ENCODE measurements around the gene MDK. TPM values are rescaled to one million over a fixed set of nuclear protein-coding genes. Genes with fewer than 3 reads are reported as not detected.

The MDK gene
- total RNA-seq, 2 donors from 2014 or later: 5.8 to 14.8 TPM

- peak overlapping the region; percentile 57 to 85 for H3K27ac Mint-ChIP-seq
- ATAC-seq: peak in 1 of 2 donors; percentile 8
- no peak for DNase-seq (ENCODE audit: low spot score in 2 of 2)
- H3K9me3 Mint-ChIP-seq: no peaks in the 10 kb centered on the region
- peaks cover 4 to 11% of the 10 kb centered on the region in 2 donors for H3K36me3 Mint-ChIP-seq
Measured at GRCh38 chr11:46345131-46345597, 36.3 kb upstream of the MDK start.

DNA sequence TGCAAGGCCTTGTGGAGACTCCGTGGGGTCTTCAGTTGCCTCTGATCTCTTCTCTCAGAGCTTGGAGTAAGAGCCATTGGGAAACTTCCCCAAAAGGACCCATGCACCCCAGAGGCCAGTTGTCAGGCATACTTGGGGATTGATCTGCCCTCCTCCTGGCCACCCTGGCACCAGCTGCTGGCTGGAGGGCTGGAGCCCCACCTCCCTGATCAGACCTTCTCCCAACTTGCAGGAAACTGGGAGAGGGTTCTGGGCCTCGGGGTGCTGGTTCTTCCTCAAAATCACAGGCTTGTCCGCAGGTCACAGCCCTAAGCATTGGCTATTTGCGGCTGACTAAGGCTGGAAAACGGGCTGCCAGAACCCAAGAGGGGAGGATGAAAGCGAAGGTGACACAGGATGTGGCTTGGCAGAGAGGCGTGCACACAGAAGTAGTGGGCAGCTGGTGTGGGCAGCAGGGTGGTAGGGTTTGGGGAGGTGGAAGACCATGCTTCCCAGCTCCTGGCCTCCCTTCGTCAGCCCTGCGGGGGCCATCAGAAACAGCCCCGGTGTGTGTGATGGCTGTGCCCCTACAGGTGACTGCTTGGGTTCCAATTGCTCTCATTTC, 35.5 kb upstream of the MDK start:
- Mint-ChIP-seq H3K27ac (peak overlapping the region; percentile 44 to 57), H3K9me3 (no peaks in the 10 kb centered on the region), H3K36me3 (peaks cover 4 to 11% of the 10 kb centered on the region in 2 donors)
- ATAC-seq (peak; percentile 5 to 26), DNase-seq (ENCODE audit: low spot score in 2 of 2) (peak in 1 of 2 donors; percentile 73)

DNA sequence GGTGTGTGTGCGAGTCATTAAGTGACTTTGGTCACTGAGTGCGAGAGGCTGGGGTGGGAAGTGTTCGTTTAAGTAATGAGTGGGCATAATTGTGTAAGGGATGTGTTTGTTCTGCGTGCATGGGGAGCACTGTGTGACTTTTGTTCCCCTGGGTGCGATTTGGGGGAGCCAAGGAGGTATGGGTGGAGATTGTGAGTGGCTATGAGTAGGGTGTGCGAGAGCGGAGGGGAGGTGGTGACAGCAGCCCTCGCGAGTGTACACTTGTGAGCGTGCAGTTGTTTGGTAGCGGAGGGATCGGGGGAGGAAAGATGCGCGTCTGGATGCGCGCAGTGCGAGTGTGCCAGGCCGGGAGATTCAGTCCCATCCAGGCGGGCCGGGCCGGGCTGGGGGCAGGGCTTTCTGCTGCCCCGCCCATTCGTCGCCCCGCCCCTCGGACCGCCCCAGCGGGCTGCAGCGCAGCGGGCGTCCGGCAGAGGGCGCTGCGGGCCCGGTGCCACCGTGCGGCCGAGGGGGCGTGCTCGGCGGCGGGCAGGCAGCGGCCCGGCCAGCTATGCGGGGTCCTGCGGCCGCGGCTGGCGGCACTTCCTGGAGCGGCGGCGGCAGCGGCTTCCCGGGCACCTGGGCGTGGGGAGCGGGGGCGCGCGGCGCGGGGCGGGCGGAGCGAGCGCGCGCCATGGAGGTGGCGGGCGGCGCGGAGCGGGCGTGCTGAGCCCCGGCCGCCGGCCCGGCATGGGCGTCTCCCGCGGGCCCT, 34.4 kb upstream of the MDK start, which contains the start of gene DGKZ:
Gene DGKZ (plus strand): TSS at position 578 of the 751 bp plus-strand sequence. CDS start 197 bp downstream, outside the sequence.
- Mint-ChIP-seq H3K27ac (peak within 1 kb of the TSS; percentile 87 to 98), H3K9me3 (no peaks in the 10 kb centered on the region), H3K36me3 (peaks cover 4 to 11% of the 10 kb centered on the region in 2 donors)
- ATAC-seq (peak; percentile 53 to 72), DNase-seq (ENCODE audit: low spot score in 2 of 2) (peak; percentile 92 to 97)

DNA sequence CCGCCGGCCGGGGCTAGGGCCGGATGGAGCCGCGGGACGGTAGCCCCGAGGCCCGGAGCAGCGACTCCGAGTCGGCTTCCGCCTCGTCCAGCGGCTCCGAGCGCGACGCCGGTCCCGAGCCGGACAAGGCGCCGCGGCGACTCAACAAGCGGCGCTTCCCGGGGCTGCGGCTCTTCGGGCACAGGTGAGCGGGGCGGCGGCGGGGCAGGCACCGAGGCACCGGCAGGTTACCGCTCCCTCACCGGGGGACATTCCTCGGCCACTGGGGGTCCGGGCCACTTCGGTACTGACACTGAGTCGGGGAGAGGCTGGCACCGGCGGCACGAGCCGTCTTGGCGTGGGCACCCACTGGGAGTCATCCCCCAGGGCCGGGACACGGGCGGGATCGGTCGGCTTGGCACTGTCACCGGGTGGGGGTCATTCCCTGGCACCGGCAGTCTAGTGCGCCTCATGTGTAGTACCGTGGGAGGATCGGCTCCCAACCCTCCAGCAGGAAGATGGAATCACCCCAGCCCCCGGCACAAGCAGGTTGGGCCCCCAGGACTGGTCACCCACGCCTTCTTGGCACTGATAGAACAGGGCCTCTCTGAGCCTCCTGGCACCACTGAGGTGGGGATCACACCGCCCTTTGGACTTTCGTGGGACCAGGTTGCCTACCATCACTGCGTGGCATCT, 33.7 kb upstream of the MDK start:
- ATAC-seq (no peak), DNase-seq (ENCODE audit: low spot score in 2 of 2) (no peak)
- Mint-ChIP-seq H3K36me3 (peaks cover 4 to 14% of the 10 kb centered on the region in 2 donors), H3K27ac (peak overlapping the region; percentile 87 to 98), H3K9me3 (no peaks in the 10 kb centered on the region)

- ATAC-seq (peak; percentile 24 to 54), DNase-seq (ENCODE audit: low spot score in 2 of 2) (peak; percentile 58 to 82)
- H3K9me3 Mint-ChIP-seq: no peaks in the 10 kb centered on the region
- peak overlapping the region; percentile 87 to 98 for H3K27ac Mint-ChIP-seq
- peaks cover 4 to 16% of the 10 kb centered on the region in 2 donors for H3K36me3 Mint-ChIP-seq
Measured at GRCh38 chr11:46348566-46349401, 32.7 kb upstream of the MDK start.

DNA sequence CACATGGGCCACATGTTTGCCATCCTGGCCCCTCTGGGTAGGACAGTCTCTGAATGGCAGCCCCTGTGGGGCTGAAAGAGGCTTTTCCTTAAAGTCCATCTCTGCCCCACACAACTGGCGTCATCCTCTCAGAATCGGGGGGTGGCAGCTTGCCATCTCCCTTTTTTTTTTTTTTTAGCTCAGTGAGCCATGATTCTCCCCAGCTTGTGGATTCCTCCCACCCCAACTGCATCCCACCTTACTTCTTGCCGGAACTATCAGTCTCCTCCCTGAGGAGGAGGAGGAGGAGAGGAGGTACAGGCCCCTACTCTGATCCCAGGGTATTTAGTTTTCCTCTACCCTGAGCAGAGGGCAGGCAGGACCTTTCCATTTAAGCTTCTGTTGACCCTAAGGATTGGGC, 30.8 kb upstream of the MDK start:
- Mint-ChIP-seq H3K27ac (peak overlapping the region in 1 of 2 donors; percentile 45), H3K36me3 (peaks cover 0 to 23% of the 10 kb centered on the region in 2 donors), H3K9me3 (no peaks in the 10 kb centered on the region)
- DNase-seq (ENCODE audit: low spot score in 2 of 2) (no peak), ATAC-seq (no peak)

DNA sequence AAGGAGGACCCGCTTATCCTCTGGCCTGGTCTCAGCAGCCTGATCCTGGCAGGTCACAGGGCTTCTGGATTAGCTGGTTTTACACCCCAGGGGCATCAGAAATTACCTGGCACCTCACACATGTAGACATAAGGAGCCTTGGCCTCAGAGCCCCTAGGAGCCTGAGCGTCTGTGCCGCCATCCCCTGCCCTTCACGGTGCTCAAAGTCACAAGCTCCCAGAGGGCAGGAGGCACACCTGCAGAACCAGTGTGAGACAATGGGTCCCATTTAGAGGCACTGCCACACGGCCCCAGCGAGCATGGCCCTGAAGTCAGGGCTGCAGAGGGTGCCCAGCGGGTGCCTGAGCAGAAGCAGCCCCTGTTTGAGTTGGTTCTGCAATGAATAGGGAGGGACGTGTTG, 30.3 kb upstream of the MDK start:
- Mint-ChIP-seq H3K27ac (peak overlapping the region in 1 of 2 donors; percentile 77), H3K9me3 (no peaks in the 10 kb centered on the region), H3K36me3 (peaks cover 0 to 23% of the 10 kb centered on the region in 2 donors)
- DNase-seq (ENCODE audit: low spot score in 2 of 2): no peak
- ATAC-seq: no peak

- ATAC-seq: no peak
- Mint-ChIP-seq H3K36me3 (peaks cover 0 to 23% of the 10 kb centered on the region in 2 donors), H3K27ac (peak overlapping the region; percentile 77 to 79)
Measured at GRCh38 chr11:46351606-46352005, 29.9 kb upstream of the MDK start.

DNA sequence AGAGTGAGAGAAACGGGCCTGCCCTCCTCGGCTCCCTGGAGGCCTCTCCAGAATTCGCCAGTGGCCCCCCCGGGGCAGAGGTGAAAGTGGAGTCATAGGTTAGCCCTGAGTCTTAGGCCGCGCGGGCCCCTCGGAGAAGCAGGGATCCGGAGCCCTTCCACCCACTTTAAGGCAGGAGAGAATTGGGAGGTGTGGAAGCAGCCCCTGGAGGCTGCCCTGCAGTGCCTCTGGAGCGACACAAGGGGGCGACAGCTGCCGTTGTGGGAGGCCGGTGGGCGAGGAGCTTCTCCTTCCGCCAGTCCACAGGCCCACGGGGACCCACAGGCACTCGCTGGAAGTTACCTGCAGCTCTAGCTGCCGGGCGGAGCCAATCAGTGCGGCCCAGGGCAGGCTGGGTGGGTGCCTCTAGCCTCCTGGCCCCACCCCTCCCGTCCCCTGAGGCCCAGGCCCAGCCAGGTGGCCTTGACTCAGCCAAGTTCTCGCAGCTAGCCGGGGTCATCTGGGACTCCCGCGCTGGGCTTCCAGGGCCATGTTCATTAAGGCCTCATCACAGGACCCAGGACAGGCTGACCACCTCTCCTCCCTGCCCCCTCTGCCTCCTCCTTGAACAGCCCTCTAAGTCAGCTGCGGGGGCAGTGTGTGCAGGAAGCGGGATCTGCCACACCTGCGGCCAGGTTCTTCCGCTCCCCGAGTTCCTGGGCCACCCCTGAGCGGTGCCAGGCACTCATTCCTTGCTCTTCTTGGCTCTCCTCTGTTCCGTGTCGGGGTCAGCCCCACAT, 29.2 kb upstream of the MDK start:
- H3K27ac Mint-ChIP-seq: peak overlapping the region; percentile 79 to 96
- H3K9me3 Mint-ChIP-seq: no peaks in the 10 kb centered on the region
- H3K36me3 Mint-ChIP-seq: peaks cover 0 to 23% of the 10 kb centered on the region in 2 donors
- DNase-seq (ENCODE audit: low spot score in 2 of 2): peak; percentile 77 to 87
- ATAC-seq: peak; percentile 17 to 74

More at GRCh38 chr11:46351606-46352005, 29.9 kb upstream of the MDK start:
- H3K9me3 Mint-ChIP-seq: no peaks in the 10 kb centered on the region
- DNase-seq (ENCODE audit: low spot score in 2 of 2): no peak

DNA sequence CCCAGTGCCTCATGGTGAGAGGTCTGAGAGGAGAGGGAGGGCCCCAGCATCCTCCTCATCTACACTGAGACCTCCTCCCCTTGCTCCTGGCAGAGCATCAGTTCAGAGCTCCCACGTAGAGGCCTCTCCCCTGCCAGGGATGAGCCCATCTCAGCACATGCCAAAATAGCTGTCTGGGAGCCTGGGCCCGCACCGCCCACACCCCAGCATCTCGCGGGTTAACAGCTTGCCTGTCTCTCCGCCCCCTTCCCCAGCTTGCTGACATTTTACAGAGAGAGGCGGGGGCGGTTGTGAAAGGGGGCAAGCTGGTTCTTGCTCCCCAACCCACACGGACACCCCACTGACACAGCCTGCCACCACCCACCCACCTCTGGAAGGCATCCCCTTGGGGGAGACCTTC, 27.8 kb upstream of the MDK start:
- Mint-ChIP-seq H3K27ac (peak overlapping the region; percentile 79 to 96), H3K36me3 (peaks cover 0 to 18% of the 10 kb centered on the region in 2 donors), H3K9me3 (no peaks in the 10 kb centered on the region)
- ATAC-seq: peak; percentile 43 to 46
- peak in 1 of 2 donors; percentile 55 for DNase-seq (ENCODE audit: low spot score in 2 of 2)

DNA sequence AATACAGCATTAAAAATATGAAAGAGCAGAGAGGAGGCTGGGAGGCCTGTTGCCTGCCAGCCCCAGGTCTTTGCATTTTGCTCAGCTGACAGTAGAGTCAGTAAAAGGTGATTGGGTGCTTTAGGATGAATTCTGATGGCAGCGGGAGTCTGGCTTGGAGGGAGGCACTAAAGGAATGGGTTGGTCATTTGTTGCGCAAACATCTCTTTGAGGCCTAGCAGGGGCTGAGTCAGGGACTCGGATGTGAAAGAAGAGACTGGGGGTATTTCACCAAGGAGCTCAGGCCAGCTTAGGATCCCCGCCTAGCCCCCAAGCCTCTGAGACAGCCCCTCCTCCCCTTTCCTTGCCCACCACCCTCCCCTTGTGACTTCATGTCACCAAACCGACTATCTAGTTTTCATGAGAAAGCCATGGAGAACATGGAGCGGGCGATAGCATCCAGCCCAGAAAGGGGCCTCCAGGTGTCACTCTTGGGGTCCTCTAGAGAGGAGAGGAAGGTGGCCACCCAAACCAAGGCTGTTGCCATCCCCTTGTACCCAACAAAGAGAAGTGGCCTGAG, 24.5 kb upstream of the MDK start:
- Mint-ChIP-seq H3K27ac (peak overlapping the region in 1 of 2 donors; percentile 24), H3K9me3 (no peaks in the 10 kb centered on the region), H3K36me3 (peaks cover 0 to 11% of the 10 kb centered on the region in 2 donors)
- ATAC-seq: no peak
- no peak for DNase-seq (ENCODE audit: low spot score in 2 of 2)

- DNase-seq (ENCODE audit: low spot score in 2 of 2) (no peak), ATAC-seq (no peak)
- peak overlapping the region in 1 of 2 donors; percentile 24 for H3K27ac Mint-ChIP-seq
- H3K36me3 Mint-ChIP-seq: peaks cover 0 to 11% of the 10 kb centered on the region in 2 donors
- H3K9me3 Mint-ChIP-seq: no peaks in the 10 kb centered on the region
Measured at GRCh38 chr11:46357483-46357936, 24.0 kb upstream of the MDK start.

DNA sequence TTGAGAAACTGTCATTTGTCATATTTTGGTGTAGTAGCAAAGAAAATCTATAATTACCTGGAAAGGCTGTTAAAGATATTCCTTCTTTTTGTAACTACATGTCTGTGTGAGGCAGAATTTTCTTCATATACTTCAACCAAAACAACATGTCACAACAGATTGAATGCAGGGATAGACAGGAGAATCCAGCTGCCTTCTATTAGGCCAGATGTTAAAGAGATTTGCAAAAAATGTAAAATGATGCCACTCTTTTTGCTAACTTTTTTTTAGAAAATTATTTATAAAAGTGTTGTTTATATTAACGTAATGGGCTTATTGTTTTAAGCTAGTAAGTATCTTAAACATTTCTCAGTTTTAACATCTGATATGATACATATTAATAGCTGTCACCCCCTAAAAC, 21.5 kb upstream of the MDK start:
- ATAC-seq (no peak), DNase-seq (ENCODE audit: low spot score in 2 of 2) (no peak)
- H3K36me3 Mint-ChIP-seq: no peaks in the 10 kb centered on the region
- no peak overlapping the region for H3K27ac Mint-ChIP-seq
- H3K9me3 Mint-ChIP-seq: no peaks in the 10 kb centered on the region

GRCh38 chr11:46360878-46361277, 20.6 kb upstream of the MDK start:
- Mint-ChIP-seq H3K27ac (peak overlapping the region; percentile 89 to 95), H3K36me3 (no peaks in the 10 kb centered on the region), H3K9me3 (no peaks in the 10 kb centered on the region)
- DNase-seq (ENCODE audit: low spot score in 2 of 2) (no peak), ATAC-seq (peak; percentile 33 to 53)

All from activated naive CD4-positive, alpha-beta T cell treated with anti-CD3 and anti-CD28 coated beads, Interleukin-2, amount 50 U/mL, for 72 hours (primary cell).